C1 segment of cervical spinal cord (tissue), 14 donors: ENCODE data around the gene GNRHR.
"Not testable (repeated sequence)": the region's sequence is repeated elsewhere in the genome, so short reads cannot be mapped to it uniquely, and the experiment has no call there.

ENCODE experiments used
- DNase-seq, 14 donors: peaks; one replicate each; lab custom pipeline; 2025; lab: John Stamatoyannopoulos, UW

The GNRHR gene

DNA sequence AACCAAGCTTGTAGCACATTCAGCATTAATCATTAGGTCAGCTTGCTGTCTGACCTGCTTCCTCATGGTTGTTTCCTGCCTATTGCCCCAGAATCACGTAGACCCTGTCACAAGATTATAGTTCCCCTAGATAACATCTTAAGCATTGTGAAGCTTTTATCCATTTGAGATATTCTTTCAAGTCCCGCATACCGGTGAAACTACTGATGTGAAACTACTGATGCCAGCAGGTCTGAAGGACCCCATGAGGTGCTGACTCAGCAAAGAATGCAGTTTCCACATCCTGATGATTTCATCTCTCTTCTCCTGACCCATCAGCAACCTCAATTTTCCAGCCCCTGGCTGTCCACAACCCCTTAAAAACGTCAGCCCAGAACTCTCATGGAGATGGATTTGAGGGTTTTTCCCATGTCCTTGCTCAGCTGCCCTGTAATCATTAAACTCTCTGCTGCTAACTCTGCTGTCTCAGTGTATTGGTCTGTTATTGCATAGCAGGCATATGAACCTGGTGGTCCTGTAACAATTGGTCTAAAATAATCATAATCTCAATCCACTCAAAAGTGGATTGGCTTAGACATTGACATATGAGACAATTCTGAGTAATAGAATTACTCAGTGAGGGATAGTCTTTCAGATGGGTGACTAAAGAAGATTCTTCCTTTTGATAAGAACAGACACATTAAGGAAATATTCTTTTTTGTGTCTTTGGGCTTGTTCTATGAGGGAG lies 26.9 kb downstream of the GNRHR start:
- DNase-seq = no peak

DNA sequence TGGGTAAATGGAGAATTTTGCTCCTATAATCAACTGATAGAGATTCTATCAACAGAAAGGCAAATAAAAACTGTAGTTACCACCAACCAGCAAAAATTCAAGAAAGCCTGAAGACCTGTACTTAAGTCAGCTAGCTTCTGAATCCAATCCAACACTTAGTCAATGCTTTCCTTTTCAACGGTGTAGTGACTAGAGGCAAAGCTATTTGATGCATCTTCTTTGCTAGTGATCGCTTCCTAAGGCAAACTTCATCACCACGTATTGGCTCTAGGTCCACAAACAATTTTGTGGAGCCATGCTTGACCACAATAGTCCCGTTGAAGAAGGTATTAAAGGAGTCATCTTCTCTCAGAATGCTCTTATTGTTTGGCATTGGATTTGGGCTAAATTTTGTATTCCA lies 28.2 kb downstream of the GNRHR start:
- no peak for DNase-seq

DNA sequence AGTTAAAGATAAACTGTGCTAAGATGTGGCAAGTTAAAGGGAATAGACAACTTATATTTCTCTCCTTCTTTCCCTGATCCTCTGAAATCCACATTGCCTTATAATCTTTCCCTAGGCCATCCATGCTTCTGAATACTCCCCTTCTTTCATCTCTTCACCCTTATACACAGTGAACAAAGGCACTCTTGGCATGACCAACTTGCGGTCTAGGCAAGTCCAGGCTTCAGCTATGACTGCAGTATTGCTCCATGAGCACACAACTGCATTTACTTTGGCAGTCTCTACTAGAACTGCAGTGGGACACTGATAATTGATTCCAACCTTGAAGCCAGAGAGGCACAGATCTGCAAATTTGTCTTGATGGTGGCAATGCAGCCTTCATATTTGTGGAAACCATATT lies 29.1 kb downstream of the GNRHR start:
- no peak for DNase-seq

DNA sequence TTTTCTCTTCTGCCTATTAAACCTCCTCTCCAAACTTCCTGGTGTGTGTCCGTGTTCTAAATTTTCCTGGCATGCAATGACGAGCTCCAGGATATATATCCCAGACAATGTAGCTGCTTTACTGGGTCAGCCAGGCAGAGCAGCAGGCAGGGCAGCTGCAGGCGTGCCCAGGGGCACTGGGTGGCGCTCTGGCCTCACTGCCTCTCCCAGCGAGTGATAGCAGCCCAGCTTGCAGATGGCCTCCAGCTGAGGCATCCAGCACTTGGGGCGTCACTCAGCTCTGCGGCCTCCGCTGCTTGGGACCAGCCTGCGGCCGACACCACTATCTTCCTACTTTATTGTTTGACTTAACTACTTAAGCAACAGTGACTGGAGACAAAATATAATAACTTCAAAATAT lies 30.2 kb downstream of the GNRHR start:
- peak in 1 of 14 donors; percentile 24 for DNase-seq

DNA sequence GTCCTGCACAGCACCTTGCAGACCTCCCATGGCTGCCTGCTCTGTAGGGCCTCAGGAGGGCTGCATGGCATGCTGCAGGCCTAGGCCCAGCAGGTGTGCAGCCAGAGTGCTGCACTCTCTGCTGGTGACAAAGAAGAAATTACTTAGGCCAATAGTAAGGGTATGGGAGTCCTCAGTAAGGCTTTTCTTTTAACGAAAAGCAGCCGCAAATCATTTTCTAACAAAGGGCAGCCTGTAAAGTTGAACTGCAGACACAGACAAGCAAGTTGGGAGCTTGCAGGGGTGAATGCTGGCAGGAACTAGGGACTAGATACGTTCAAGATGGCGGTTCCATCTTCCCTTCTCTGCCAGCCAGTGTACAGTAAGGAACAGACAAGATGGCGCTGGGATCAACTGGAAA lies 30.8 kb downstream of the GNRHR start:
- DNase-seq = no peak

DNA sequence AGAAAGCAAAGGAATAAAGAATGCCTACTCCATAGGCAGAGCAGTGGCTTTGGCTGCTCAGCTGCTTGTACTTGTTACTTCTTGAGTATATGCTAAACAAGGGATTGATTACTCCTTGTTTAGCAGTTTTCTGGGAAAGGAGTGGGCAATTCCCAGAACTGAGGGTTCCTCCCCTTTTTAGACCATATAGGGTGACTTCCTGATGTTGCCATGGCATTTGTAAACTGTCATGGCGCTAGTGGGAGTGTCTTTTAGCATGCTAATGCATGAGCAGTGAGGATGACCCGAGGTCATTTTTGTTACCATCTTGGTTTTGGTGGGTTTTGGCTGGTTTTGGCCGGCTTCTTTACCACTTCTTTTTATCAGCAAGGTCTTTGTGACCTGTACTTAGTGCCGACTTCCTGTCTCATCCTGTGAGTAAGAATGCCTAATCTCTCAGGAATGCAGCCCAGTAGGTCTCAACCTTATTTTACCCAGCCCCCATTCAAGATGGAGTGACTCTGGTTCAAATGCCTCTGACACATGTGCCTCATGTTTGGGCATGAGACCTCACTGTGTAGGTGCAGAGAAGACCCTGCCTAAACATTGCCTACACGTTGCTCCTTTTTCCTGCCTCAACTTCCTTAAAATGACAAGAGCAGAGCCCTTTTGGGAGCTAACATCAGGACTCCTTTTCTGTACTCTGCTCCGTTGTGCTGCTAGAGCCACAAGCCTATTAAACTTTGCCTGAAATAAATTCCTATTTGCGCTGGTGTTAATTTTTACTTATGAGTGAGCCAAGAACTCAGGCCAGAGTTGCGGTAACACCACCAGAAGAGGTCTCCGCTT lies 32.2 kb downstream of the GNRHR start:
- DNase-seq = no peak

DNA sequence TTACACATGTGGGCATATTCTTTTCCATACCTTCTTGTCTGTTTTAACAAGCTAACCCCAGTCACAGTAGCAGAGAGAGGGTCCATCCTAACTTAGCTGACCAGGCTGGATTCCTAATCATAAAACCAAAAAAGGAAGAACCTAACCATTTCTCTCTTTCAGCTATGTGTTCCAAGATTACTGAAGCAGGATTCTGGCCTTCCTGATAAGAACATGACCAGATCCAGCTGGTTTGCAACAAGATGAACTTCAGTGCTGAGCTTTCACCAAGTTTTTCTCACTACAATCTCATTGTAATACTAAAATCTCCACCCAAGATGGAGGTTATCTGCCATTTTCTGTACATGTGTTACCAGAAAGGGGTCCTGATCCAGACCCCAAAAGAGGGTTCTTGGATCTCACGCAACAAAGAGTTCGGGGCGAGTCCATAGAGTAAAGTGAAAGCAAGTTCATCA lies 32.8 kb downstream of the GNRHR start:
- DNase-seq = no peak

DNA sequence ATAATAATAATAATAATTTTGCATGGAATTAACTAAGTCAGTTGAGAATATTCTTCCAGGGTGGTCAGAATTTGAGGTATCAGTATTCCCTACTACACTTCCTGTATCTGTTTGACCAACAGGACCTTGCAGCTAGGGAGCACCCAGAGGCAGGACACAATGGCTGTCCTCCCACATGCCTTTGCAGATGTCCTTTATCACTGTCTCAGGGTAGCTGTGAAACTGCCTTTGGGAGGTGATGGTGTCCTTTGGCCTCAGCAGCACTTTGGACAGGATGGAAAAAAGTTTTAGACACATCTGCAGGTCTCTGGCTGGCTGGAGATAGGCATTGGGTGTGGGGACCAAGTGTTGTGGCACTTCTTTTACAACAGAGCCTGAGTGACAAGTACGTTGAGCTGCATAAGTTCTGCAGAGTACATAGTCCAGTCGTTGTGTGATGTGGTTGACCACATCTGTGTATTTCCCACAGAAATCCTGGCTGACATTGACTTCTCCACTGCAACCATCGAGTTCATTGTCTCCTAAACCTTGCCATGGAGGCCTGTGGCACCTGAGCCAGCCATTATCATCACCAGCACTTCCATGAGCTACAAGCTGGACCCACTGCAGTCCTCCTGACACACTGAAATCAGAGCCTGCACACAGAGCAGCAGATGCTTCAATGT lies 34.1 kb downstream of the GNRHR start:
- DNase-seq = no peak

DNA sequence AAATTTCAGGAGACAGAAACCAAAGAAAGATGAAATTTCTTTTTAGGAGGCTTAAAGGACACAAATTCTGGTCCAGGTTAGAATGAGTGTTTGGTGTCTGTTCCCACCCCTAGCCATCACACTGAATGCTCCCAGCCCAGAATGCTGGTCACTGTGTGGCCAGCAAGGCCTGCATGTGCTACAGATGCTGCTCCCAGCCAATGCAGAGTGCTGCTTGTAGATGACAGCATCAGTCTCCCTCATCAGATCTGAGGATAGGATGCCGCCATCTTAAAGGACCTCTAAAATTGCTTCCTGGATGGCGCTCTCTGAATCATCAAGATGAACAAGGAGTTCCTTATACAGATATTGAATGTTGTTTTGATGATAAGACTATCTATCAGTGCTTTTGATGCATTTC lies 35.3 kb downstream of the GNRHR start:
- no peak for DNase-seq

DNA sequence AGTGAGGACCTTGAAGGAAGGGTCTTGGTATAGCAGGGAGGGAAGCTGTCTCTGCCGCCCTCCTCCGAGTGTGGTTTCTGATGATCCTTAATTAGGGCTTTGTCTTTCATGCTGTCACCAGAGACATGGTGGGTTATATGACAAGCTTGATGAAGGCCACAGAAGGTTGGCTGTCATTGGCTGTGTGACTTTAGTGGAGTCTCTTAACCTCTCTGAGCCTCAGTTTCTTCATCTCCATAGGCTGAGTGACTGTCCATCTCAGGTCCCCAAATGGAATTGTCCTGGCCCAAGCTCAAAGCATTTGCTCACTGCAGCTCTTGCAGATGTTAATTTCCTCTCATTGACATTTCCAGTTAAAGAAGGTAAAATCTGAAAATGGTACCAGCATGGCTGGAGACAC lies 36.6 kb downstream of the GNRHR start:
- DNase-seq = no peak

DNA sequence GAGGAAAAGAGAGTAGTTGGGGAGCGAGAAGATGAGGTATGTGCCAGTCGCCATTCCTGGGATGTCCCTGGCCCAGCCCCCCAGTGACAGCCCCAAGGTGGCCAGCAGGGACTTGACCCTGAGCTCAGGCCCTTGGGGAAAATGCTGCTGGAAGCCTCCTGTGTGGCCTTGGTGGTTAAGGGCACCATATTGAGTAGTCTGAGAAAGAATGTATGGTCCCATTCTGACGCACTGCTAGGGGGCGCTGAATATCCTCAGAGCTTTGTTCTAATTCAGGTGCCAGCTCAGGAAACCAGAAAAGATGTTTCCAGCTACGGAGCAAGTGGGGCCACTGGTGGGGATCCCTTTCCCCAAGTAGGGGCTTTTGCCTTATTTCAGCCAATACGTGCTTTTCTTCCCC lies 39.2 kb downstream of the GNRHR start:
- no peak for DNase-seq

DNA sequence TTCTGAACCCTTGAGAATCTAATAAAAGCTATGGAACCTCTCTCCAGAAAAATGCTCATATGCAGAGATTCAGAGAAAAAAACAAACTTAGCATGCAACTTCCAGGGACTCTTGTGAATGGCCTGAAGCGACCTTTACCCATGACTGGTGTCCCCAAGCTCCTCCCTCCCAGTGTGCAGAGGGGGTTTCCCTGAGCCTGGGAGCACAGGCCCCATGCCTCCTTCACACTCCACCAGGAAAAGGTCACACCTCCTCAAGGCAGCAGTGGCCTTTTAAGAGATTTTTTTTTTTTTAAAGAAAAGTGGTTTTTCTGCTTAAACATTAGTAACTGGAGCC lies 40.0 kb downstream of the GNRHR start:
- no peak for DNase-seq

DNA sequence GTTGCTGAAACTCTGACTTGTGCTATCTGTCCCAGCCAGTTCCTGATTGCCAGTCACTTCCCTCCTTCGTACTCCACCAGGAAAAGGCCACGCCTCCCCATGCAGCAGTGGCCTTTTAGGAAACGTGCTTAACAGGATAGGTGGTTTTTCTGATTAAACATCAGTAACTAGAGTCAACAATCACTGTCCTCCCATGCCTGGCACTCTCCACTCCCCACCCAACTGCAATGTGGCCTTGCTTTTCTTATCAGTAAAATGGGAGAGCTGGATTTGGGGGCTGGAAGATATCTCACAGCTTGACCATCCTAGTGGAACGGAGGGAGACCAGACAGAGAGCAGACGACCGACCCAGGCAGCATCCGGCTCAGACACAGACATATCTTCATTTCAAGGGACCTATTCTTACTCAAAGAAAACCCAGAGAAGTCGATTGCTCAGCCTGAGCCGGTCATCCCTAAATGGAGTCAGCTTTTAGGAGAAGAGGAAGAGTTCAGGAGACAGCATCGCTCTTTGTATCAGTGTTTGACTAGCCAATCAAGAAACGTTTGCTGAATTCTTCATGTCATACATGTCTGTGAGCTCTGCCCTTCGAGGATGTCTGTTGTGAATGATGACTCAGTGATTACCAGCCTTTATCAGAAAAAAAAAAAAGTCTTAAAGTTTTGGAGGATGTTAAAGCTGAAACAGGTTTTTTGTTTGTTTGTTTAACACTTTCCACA lies 40.5 kb downstream of the GNRHR start:
- no peak for DNase-seq

DNA sequence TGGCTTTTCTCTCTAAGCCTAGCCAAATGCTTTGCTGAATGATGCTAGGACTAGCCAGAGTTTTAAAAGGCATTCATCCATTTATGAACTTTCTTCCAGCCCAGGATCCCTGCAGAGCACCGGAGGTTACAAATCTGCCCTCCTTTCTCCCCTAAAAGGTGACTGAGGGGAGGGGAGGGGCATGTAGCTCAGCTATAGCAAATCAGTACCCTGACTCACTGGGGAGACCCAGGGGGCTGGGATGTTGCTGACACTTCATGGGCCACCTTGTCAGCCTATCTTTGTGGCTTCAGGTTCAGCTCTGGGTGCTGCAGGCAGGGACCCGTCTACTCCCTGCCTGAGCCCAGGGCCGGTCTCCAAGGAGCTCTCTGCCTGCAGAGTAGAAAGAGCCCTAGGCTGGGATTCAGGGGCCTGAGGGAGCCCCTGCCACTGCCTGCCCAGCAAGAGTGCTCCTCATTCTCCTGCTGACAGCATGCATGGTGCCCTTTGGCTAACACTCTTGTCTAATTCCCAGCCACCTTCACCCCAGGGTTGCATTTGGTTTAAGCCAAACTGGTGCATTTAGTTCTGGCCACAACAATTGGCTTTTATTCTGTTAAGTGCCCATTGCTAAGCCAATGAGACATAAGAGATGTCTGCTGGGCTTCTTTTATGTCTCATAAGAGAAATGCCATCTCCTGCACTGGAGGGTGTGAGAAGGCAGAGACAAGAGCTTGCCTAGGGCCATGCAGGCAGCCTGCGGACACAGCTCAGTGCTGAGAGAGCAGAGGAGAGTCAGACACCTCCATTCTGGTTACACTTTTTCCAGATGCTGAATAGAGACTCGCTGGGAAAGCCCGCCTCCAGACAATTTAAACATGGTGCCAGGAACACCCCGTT lies 41.3 kb downstream of the GNRHR start:
- DNase-seq = no peak

DNA sequence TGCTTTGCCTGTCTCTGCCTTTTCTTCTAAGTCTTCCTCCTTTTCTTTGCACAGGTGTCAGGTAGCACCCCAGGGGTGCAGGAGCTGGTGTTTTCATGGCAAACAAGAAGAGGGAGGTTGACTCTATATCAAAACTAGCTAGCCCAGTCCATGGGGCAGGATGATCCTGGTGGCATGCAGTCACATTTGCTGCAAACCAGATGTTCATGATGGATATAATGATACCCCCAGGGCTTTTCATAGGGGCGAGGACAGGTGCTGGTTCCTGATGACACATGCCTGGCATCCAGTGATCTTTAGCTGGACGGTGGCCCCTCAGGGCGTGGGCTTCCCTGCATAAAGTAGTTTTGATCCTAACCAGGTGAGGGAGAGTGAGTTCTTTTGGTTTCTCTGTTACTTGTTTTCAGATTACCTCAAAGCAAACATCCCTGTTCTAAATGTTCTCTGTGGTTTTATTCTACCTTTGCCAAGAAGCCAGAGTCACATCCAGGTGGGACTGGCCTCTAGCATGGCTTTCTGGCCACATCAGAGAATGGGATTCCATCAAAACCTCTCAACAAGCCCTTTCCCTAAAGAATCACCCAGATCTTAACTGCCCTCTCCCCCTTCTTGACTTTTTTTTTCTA lies 42.1 kb downstream of the GNRHR start:
- no peak for DNase-seq

DNA sequence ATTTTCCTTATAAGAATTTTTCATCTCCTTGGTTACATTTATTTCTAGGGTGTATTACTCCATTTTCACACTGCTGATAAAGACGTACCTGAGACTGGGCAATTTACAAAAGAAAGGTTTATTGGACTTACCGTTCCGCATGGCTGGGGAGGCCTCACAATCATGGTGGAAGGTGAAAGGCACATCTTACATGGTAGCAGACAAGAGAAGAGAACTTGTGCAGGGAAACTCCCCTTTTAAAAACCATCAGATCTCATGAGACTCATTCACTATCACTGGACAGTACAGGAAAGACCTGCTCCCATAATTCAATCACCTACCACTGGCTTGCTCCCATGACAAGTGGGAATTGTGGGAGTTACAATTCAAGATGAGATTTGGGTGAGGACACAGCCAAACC lies 47.5 kb downstream of the GNRHR start:
- not testable (repeated sequence) for DNase-seq

DNA sequence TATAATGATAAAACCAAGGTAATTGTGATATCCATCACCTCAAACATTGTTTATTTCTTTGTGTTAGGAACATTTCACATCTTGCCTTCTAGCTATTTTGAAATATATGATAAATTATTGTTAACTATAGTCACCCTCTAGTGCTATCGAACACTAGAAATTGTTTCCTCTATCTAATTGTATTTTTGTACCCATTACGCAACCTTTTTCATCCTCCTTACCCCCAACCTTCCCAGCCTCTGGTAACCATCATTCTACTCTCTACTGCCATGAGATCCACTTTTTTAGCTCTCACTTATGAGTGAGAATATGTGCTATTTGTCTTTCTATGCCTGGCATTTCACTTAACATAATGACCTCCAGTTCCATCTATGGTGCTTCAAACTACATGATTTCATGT lies 49.3 kb downstream of the GNRHR start:
- DNase-seq = no peak

DNA sequence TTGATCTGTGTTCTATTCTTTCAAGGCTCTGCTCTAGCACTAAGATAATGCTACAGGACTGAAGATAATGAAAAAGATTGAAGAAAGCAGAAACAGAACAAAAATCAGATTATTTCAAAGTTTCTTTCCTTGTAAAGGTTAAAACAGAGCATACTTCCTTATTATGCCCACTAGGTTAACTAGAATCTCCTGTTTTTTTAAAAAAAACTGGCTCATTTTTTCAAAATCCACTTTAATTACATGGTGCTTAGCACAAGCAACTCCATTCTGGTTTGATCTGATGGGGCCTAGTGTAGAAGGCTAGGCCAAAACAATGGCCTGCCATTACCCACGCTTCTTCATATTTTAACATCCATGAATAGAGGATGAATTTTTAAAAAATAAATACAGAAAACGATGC lies 52.0 kb downstream of the GNRHR start:
- DNase-seq = no peak

DNA sequence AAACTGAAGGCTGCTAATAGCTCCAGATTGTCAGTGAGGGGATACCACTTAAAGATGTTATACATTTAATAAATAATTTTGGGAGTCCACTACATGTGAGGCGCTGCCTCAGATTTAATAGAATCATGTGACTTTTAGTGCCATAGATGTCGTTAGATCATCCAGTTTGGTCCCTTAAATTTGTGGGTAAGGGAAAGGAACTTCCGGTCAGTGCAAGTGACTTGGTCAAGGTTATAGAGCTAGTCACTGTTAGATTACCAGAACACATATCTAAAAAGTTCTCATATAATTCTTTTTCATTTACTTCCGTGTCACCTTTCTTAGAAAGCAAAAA lies 52.7 kb downstream of the GNRHR start:
- DNase-seq = no peak

DNA sequence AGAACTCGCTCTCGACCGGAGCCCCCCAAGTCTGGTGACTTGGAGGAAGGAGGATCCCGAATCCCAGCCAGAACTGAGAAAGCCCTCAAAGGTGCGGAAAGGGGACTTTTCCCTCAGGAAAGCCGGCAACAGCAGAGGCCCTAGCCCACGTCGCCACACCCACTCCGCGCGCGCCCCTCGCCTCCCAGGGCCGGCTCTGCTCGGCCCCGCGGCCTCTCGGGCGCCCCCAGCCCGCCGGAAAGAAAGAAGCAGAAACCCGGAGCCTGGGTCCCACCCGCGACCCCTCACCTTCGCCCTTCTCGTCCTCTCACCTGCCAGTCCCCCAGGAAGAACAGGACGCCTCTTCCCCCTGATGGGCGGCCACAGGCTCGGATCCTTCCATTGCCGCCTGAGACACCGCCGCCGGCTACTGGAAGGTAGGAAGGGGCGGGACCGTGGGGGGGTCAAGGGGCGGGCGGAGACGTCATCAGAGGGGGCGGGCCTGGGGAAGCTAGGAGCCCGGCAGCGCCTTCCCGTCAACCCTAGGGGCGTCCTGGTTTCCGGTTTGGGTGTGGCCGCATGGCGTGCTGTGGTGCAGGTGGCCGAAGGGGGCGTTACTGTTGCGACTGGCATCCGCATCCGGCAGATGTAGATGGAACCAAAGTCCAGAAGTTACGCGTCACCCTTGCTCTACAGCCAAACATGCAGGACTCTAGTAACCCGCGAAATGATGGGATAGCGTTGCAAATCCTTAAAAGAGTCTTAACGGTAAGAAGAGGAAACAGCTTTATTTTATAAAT lies 53.3 kb downstream of the GNRHR start, which contains the start of gene UBA6:
Gene UBA6 (minus strand): TSS at position 418 of the 779 bp plus-strand sequence. CDS start 36 bp downstream, at position 382.
- peak; percentile 45 to 96 (median 88) for DNase-seq
